ENCODE data around the gene SPATA20. TPM values are rescaled to one million over a fixed set of nuclear protein-coding genes. Genes with fewer than 3 reads are reported as not detected.

The SPATA20 gene
- total RNA-seq, 2 experiments from 2014 or later, result 10.2 to 10.3 TPM

GRCh38 chr17:50514388-50514787 is 32.6 kb upstream of the SPATA20 start:
- no peaks in the 10 kb centered on the region for H3K9me3 Mint-ChIP-seq
- no peaks in the 10 kb centered on the region for H3K36me3 Mint-ChIP-seq (ENCODE audit: low read depth)
- no peak overlapping the region for H3K27ac Mint-ChIP-seq
- intact Hi-C loops (cut with DNase I, micrococcal nuclease), result no loop called here
- POLR2A ChIA-PET, result no interaction called here
- peaks cover 30% of the 10 kb centered on the region for H3K4me1 ChIP-seq (ENCODE audit: insufficient read depth, low read length)
- no peak for TF ChIP-seq CTCF (IDR thresholded peaks at IDR 0.05)
- DNase-seq (no peak), ATAC-seq (ENCODE audit: poor library complexity) (no peak)
- CTCF ChIA-PET, result no interaction called here
- peaks cover 25% of the 10 kb centered on the region for H3K4me1 Mint-ChIP-seq (ENCODE audit: low read depth)
- no peaks in the 10 kb centered on the region for H3K27me3 ChIP-seq (ENCODE audit: control insufficient read depth in 1 of 2, insufficient read depth in 2 of 2, low read length in 2 of 2)
- H3K36me3 ChIP-seq (ENCODE audit: insufficient read depth, low read length), result no peaks in the 10 kb centered on the region
- no peaks in the 10 kb centered on the region for H3K9me3 ChIP-seq (ENCODE audit: control insufficient read depth in 1 of 2, insufficient read depth in 1 of 2, low read length in 2 of 2)
- no peak overlapping the region for H3K4me3 Mint-ChIP-seq
- no peak overlapping the region for H3K27ac ChIP-seq (ENCODE audit: low read depth in 1 of 2, low read length in 2 of 2)
- no peak overlapping the region for H3K4me3 ChIP-seq (ENCODE audit: low read length)
- H3K27me3 Mint-ChIP-seq, result peaks cover 5% of the 10 kb centered on the region

GRCh38 chr17:50514936-50515702 is 31.9 kb upstream of the SPATA20 start:
- no peak overlapping the region for H3K27ac ChIP-seq (ENCODE audit: low read depth in 1 of 2, low read length in 2 of 2)
- ChIA-PET POLR2A (no interaction called here), CTCF (no interaction called here)
- Mint-ChIP-seq H3K4me1 (ENCODE audit: low read depth) (peaks cover 20% of the 10 kb centered on the region), H3K4me3 (no peak overlapping the region), H3K27me3 (peaks cover 5% of the 10 kb centered on the region), H3K36me3 (ENCODE audit: low read depth) (no peaks in the 10 kb centered on the region), H3K9me3 (no peaks in the 10 kb centered on the region), H3K27ac (no peak overlapping the region)
- TF ChIP-seq CTCF (IDR thresholded peaks at IDR 0.05), result no peak
- ATAC-seq (ENCODE audit: poor library complexity), result no peak
- no peak overlapping the region for H3K4me3 ChIP-seq (ENCODE audit: low read length)
- intact Hi-C loops (cut with DNase I, micrococcal nuclease), result no loop called here
- no peaks in the 10 kb centered on the region for H3K9me3 ChIP-seq (ENCODE audit: control insufficient read depth in 1 of 2, insufficient read depth in 1 of 2, low read length in 2 of 2)
- no peaks in the 10 kb centered on the region for H3K27me3 ChIP-seq (ENCODE audit: control insufficient read depth in 1 of 2, insufficient read depth in 2 of 2, low read length in 2 of 2)
- DNase-seq, result no peak
- H3K4me1 ChIP-seq (ENCODE audit: insufficient read depth, low read length), result peaks cover 23% of the 10 kb centered on the region
- no peaks in the 10 kb centered on the region for H3K36me3 ChIP-seq (ENCODE audit: insufficient read depth, low read length)

GRCh38 chr17:50517011-50517410 is 30.0 kb upstream of the SPATA20 start:
- H3K4me1 ChIP-seq (ENCODE audit: insufficient read depth, low read length), result peaks cover 9% of the 10 kb centered on the region
- CTCF ChIA-PET, result no interaction called here
- H3K27me3 Mint-ChIP-seq, result no peaks in the 10 kb centered on the region
- H3K4me3 ChIP-seq (ENCODE audit: low read length), result no peak overlapping the region
- TF ChIP-seq CTCF (IDR thresholded peaks at IDR 0.05), result no peak
- H3K27me3 ChIP-seq (ENCODE audit: control insufficient read depth in 1 of 2, insufficient read depth in 2 of 2, low read length in 2 of 2), result no peaks in the 10 kb centered on the region
- H3K27ac Mint-ChIP-seq, result no peak overlapping the region
- intact Hi-C loops (cut with DNase I, micrococcal nuclease), result no loop called here
- H3K4me1 Mint-ChIP-seq (ENCODE audit: low read depth), result peaks cover 8% of the 10 kb centered on the region
- ATAC-seq (ENCODE audit: poor library complexity) (no peak), DNase-seq (no peak)
- no peaks in the 10 kb centered on the region for H3K36me3 Mint-ChIP-seq (ENCODE audit: low read depth)
- H3K27ac ChIP-seq (ENCODE audit: low read depth in 1 of 2, low read length in 2 of 2), result no peak overlapping the region
- H3K9me3 Mint-ChIP-seq, result no peaks in the 10 kb centered on the region
- no peaks in the 10 kb centered on the region for H3K9me3 ChIP-seq (ENCODE audit: control insufficient read depth in 1 of 2, insufficient read depth in 1 of 2, low read length in 2 of 2)
- H3K4me3 Mint-ChIP-seq, result no peak overlapping the region
- H3K36me3 ChIP-seq (ENCODE audit: insufficient read depth, low read length), result no peaks in the 10 kb centered on the region
- POLR2A ChIA-PET, result interaction anchor here (0.5 kb wide), 1 partner anchor 679 kb away, joined by 3 read pairs; no protein-coding TSS in a partner anchor
